Neural crest cell (in vitro differentiated cells): ENCODE data around the gene KPNA4. TPM values are rescaled to one million over a fixed set of nuclear protein-coding genes. Genes with fewer than 3 reads are reported as not detected.

Source experiments
- DNase-seq: peaks from one replicate; pipeline ENCODE4 v3.0.0; 2021; ENCODE audit warnings: low read depth, mixed read lengths, low spot score
- H3K27ac Mint-ChIP-seq: one replicate; pipeline ENCODE4 v1.8.0; 2021; ENCODE audit warnings: mild to moderate bottlenecking, mixed read lengths; ENCODE audit not compliant: unreplicated experiment
- H3K27me3 Mint-ChIP-seq: 2 replicates; pipeline ENCODE4 v1.8.0; 2021; ENCODE audit warnings: low read depth, mild to moderate bottlenecking, mixed read lengths
- H3K36me3 Mint-ChIP-seq: 2 replicates; pipeline ENCODE4 v1.8.0; 2021; ENCODE audit warnings: low read depth, mild to moderate bottlenecking, mixed read lengths
- H3K4me1 Mint-ChIP-seq: 2 replicates; pipeline ENCODE4 v1.8.0; 2021; ENCODE audit warnings: mixed read lengths
- H3K4me3 Mint-ChIP-seq: one replicate; pipeline ENCODE4 v1.8.0; 2021; ENCODE audit warnings: mild to moderate bottlenecking, mixed read lengths
- H3K9me3 Mint-ChIP-seq: 2 replicates; pipeline ENCODE4 v1.8.0; 2021; ENCODE audit warnings: mixed read lengths
- CTCF ChIP-seq: fragments of 200-600 bp; sonication (generic); conservative IDR thresholded peaks from 2 replicates; pipeline ENCODE4 v1.5.0; 2021; ENCODE audit warnings: antibody characterized with exemption, mild to moderate bottlenecking
- total RNA-seq: library from RNA; stranded (reverse); gene quantifications from 2 replicates; pipeline ENCODE4 v1.2.1, GENCODE V29; 2021

KPNA4 gene
- total RNA-seq, 1 donor from 2014 or later: 57.8 TPM

- Mint-ChIP-seq H3K9me3 (peaks cover 12% of the 10 kb centered on the region), H3K4me3 (no peak overlapping the region), H3K36me3 (peaks cover 53% of the 10 kb centered on the region), H3K27me3 (no peaks in the 10 kb centered on the region), H3K4me1 (peaks cover 5% of the 10 kb centered on the region), H3K27ac (no peak overlapping the region)
- no peak for DNase-seq
- TF ChIP-seq CTCF: no peak
Measured at GRCh38 chr3:160553827-160554226, 11.5 kb downstream of the KPNA4 start.

GRCh38 chr3:160546727-160547126 lies 18.6 kb downstream of the KPNA4 start:
- Mint-ChIP-seq H3K27ac (no peak overlapping the region), H3K4me1 (peaks cover 11% of the 10 kb centered on the region), H3K36me3 (peaks cover 35% of the 10 kb centered on the region), H3K4me3 (no peak overlapping the region), H3K9me3 (peaks cover 14% of the 10 kb centered on the region), H3K27me3 (no peaks in the 10 kb centered on the region)
- no peak for TF ChIP-seq CTCF
- DNase-seq: no peak

GRCh38 chr3:160545504-160545871 lies 19.9 kb downstream of the KPNA4 start:
- Mint-ChIP-seq H3K4me3 (no peak overlapping the region), H3K36me3 (peaks cover 22% of the 10 kb centered on the region), H3K9me3 (peaks cover 3% of the 10 kb centered on the region), H3K27ac (no peak overlapping the region), H3K4me1 (peaks cover 17% of the 10 kb centered on the region), H3K27me3 (no peaks in the 10 kb centered on the region)
- no peak for DNase-seq
- TF ChIP-seq CTCF: no peak

- peaks cover 2% of the 10 kb centered on the region for H3K9me3 Mint-ChIP-seq
Measured at GRCh38 chr3:160544844-160545503, 20.4 kb downstream of the KPNA4 start.

GRCh38 chr3:160540551-160540950 lies 24.8 kb downstream of the KPNA4 start:
- Mint-ChIP-seq H3K27me3 (no peaks in the 10 kb centered on the region), H3K9me3 (no peaks in the 10 kb centered on the region), H3K36me3 (peaks cover 3% of the 10 kb centered on the region), H3K4me1 (peaks cover 17% of the 10 kb centered on the region), H3K27ac (no peak overlapping the region), H3K4me3 (no peak overlapping the region)
- DNase-seq: no peak
- TF ChIP-seq CTCF: no peak

More at GRCh38 chr3:160544844-160545503, 20.4 kb downstream of the KPNA4 start:
- peaks cover 18% of the 10 kb centered on the region for H3K36me3 Mint-ChIP-seq
- H3K4me1 Mint-ChIP-seq: peaks cover 18% of the 10 kb centered on the region
- no peaks in the 10 kb centered on the region for H3K27me3 Mint-ChIP-seq
- H3K27ac Mint-ChIP-seq: no peak overlapping the region
- H3K4me3 Mint-ChIP-seq: no peak overlapping the region
- no peak for TF ChIP-seq CTCF
- no peak for DNase-seq
